Sigmoid colon (tissue), 4 donors: ENCODE data around the gene BRME1.

Source experiments
- CTCF ChIP-seq, 4 experiments: fragments of 450-650 bp in 3 of 4; fragments of 200-600 bp in 1 of 4; IDR thresholded peaks; one replicate each; pipeline ENCODE4 v1.5.1; 2016 to 2019; ENCODE audit warnings: antibody characterized with exemption in 4 of 4, mild to moderate bottlenecking in 3 of 4, moderate library complexity in 2 of 4
- POLR2A ChIP-seq, 2 donors: fragments of 450-650 bp; IDR thresholded peaks; one replicate each; pipeline ENCODE4 v1.6.1; 2016; ENCODE audit warnings: antibody characterized with exemption in 2 of 2, mild to moderate bottlenecking in 2 of 2, moderate library complexity in 2 of 2
- POLR2AphosphoS5 ChIP-seq, 4 donors: sonication (generic); formaldehyde crosslinking; IDR thresholded peaks; one replicate each; pipeline ENCODE4 v1.6.1; 2017; ENCODE audit warnings: antibody characterized with exemption in 4 of 4

DNA sequence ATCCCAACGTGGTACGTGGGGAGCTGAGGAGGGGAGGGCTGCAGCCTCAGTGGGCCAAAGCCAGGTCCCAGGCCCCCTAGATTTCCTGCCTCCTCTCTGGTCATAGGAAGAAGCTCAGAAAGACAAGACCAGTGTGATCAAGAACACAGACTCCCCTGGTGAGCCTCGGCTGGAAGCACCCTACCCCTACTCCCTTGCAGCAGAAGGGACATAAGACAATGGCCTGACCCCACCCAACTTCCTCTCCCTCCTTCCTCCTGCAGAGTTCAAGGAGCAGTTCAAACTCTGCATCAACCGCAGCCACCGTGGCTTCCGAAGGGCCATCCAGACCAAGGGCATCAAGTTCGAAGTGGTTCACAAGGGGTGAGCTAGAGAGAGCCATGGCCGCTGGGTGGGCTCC is 20.8 kb upstream of the BRME1 start:
- TF ChIP-seq CTCF (IDR thresholded peaks at IDR 0.05) = no peak
- TF ChIP-seq POLR2A (IDR thresholded peaks at IDR 0.05) = no peak
- TF ChIP-seq POLR2AphosphoS5 (IDR thresholded peaks at IDR 0.05) = no peak
